HuH-7 (cell line): ENCODE results near the gene CDK17.

ENCODE experiments used
- DNase-seq: peaks from one replicate; pipeline ENCODE4 v3.0.0; 2011; ENCODE audit warnings: low spot score

The CDK17 gene

DNA sequence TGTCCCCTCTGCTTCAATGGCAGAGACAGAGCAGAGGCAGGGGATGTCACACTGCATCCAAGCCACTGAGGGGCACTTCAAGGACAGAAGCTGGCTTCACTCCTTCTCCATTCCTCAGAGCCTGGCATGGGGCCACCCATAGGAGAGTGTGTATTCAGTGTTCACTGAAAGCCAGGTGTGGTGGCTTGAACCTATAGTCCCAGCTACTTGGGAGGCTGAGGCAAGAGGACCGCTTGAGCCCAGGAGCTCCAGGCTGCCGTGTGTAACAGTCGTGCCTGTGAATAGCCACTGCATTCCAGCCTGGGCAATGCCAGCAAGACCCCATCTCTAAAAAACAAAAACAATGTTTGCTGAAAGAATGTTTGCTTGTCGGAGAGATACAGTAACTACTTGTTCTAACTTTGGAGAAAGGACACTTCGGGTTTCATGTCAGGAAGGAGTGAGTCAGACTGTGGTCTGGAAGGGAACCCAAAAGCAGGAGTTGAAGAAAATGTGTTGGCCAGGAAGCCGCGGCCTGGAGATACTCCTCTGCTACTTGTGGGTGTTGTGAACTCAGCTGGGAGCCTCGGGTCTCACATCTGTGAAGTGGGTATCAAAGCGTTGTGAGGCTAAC, 162.7 kb downstream of the CDK17 start:
- DNase-seq, result no peak

DNA sequence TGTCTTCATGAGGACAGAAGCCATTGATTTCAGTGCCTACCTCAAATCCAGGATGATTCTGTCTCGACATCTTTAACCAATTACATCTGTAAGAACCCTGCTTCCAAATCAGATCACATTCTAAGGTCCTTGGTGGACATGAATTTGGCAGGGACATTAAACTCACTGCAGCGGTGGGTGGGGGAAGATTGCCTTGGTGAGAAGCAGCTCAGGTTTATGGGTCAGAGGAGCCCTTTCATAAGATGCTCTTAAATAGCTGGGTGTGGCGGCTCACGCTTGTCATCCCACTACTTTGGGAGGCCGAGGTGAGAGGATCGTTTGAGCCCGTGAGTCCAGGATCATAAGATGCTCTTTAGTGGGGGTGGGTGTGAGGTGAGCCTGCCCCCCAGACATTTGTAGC, 163.2 kb downstream of the CDK17 start:
- DNase-seq, result no peak

DNA sequence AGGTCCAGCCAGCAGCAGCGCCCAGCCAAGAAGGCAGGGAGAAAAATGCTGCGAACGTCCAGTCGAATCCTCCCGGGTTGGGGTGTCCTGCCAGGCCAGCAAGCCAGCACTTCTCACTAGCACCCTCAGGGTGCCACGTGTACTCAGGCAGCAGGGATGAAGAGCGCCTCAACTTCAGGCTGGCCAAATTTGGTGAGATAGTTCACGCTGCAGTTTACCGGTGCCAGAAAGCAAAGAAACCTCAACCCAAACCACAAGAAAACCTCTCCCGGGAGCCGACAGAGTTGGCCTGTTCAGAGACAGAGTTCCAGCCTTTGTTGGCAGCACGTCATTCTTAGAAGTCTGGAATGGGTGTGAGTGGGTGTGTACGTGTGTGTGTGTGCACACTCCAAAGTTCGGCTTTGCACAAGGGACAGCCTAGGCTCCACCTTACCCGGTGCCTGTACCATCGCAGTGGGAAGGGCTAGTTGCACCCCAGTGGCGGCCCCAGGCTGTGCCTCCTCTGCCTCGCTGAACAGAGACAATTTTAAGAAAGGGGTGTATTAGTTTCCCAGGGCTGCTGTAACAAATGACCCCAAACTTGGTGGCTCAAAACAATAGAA, 163.9 kb downstream of the CDK17 start:
- DNase-seq, result no peak

DNA sequence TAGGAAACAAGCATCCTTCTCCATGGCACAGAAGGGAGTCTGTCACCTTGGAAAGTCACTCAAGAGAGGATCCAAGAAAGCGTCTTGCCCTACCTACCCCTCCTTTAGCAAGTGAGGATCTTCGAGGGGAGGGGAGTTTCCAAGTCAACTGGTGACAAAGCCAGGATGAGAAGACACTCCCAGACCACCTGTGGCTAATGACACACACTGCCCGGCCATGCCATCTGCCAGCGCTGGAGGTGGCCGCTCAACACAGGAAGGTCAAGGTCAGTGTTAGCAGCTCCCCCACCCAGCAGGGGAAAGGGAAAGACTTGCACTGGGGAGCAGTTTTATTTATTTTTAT, 164.8 kb downstream of the CDK17 start:
- no peak for DNase-seq

DNA sequence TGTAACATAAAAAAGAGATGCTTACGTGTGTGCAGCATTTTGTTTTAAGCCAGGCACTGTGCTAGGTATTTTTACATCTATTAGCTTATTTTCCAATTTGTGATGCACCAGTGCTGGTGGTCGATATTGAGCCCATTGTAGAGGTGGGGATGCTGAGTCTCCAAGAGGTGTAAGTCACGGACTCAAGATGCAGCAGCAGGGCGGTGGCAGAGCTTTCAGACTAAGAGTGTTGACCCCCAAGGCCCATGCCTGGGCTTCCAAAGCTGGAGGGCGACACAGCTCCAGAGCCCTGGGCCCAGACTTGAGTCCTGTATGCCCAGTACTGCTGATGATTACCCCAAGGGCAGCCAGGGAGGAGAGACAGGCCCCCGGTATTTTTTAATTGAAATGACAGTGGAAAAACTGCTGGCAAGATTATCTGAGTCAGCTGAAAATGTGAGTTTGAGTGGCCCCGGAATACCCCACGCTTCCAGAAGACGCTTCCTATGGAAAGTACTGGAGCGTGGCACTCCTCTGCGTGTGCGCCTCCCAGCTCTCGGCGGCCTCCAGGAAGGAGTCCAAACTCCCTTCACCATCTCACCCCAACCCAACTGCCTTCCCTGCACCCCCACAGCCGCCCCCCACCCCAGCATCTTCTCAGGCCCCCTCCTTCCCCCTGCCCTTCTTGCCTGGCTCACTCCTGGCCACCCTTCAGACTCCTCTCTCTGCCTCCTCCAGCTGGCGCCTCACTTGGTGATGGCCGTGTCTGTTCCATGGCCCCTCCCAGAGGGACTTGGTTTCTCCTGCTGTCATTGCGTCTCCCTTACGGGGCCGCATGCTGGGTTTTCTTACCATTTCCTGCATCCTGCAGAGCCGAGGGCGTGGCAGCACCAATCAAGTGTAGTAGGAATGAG, 165.4 kb downstream of the CDK17 start:
- DNase-seq, result no peak

DNA sequence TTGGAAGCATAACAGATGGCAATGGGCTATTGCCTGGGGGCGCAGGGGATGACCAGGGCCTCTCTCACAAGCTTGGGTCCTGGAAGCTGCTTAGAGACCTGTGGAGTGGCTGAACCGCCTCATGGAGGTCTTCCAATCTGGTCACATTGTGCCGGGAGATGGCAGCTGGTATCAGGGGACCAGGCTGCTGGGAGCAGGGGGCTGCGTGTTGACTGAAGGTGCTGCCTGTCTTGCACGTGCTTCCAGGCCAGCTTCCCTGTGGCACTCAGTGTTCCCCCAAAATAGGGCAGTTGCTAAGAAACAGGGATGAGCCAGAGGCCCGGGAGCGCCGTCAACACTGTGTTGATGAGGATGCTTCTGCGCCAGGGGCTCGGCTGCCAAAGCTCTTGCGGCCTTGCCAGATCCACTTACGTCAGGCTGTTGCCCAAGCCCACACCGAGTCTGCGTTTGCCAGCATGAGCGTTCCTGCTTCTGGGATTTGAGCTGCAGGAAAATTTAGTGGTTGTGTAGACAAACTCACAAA, 166.2 kb downstream of the CDK17 start:
- DNase-seq, result no peak

DNA sequence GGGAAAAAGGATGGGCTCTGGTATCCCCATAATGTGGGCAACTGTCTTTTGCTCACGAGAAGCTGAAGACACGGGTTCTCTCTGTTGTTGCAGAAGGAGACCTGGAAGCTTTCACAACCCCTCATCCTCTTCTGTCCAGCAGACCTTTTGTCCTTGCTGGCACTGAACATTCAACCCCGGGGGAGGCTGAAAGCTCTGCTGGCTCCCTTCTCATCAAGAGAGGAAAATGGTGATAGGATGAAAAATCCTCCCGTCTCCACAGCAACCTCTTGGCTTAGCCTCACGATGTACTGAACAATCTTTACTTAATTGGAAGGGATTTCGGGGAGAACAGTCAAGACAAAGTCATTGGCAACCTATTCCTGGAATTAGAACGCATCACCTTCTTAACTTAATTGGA, 167.1 kb downstream of the CDK17 start:
- no peak for DNase-seq

DNA sequence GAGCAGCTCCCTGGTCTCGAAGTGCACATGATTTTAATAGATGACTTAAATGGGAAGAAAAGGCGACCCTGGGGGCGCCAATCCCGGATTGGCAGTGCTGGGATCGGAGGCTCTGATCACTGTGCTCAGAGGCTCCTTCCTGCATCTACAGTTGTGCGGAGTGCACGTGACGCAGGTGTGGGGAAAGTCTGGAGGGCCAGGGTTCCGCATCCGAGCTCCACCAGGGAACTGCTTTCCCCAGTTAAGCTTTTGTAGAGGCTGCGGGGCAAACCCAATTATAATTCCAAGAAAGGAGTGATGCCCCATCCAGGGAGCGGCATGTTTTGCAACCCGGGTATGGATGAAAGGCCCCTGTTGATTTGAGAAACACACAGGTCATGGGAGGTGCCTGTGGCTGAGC, 169.6 kb downstream of the CDK17 start:
- no peak for DNase-seq

DNA sequence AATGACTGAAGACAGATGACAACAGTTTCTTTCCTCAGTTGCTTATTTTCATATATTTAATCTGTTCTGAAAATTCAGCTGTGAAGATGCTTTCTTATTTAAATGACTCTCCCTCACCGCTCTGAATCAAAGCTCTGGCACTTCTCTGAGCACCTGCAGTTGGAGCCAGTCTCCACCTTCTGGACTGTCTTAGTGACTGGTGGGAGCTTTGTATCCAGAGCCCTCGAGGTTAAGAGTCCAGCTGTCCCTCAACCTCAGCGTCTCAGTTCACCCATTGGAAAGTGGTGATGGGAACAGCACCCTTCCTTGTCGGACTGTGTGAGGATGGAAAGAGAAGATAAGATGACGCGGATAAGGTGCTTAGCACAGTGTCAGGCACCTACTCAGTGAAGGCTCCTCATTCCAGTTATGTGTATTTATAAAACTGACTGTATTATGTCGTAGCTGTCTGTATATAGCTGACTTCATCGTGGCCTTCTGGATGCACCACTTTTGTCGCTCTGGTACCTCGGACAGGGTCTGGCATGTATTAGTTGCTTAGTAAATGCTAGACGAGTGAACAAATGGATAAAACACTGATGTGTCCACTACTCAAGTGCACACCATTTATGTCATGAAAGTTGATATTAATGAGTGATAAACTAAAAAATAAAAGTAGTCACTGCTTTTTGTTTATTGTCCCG, 171.5 kb downstream of the CDK17 start:
- DNase-seq, result no peak
